Stomach (tissue), 4 donors: ENCODE measurements around the gene DCDC1.

Experiments
- POLR2AphosphoS5 ChIP-seq, 3 donors: sonication (generic); formaldehyde crosslinking; IDR thresholded peaks; one replicate each; pipeline ENCODE4 v1.6.1; 2016; ENCODE audit warnings: antibody characterized with exemption in 3 of 3
- TF ChIP-seq, protein P1 (sequence below), 7 experiments: fragments of 450-650 bp in 4 of 7; fragments of 200-600 bp in 3 of 7; sonication (generic) in 3 of 7; IDR thresholded peaks; one replicate each; pipeline ENCODE4 v1.5.1; 2016 to 2019; ENCODE audit warnings: antibody characterized with exemption in 7 of 7, control low read depth in 2 of 7, mild to moderate bottlenecking in 1 of 7

DNA sequence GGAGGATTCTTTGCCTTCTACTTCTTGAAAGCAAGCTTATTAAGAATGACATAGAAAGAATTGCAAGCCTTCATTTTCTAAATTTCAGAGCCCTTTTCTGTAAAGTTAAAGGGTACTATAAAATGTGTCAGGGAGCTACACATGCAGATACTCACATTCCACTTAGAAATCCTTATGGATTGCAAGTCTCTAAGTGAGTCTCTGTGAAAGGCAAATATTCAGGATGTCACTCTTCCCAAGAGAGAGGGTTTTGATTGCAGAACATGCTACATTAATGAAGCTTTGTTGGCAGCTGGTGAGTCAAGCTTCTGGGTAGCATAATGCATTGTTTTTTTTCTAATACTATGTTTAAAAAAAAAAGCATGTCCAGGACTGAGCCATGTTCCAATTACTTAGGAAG, 369.2 kb downstream of the DCDC1 start:
- TF ChIP-seq, protein P1, sequence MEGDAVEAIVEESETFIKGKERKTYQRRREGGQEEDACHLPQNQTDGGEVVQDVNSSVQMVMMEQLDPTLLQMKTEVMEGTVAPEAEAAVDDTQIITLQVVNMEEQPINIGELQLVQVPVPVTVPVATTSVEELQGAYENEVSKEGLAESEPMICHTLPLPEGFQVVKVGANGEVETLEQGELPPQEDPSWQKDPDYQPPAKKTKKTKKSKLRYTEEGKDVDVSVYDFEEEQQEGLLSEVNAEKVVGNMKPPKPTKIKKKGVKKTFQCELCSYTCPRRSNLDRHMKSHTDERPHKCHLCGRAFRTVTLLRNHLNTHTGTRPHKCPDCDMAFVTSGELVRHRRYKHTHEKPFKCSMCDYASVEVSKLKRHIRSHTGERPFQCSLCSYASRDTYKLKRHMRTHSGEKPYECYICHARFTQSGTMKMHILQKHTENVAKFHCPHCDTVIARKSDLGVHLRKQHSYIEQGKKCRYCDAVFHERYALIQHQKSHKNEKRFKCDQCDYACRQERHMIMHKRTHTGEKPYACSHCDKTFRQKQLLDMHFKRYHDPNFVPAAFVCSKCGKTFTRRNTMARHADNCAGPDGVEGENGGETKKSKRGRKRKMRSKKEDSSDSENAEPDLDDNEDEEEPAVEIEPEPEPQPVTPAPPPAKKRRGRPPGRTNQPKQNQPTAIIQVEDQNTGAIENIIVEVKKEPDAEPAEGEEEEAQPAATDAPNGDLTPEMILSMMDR (IDR thresholded peaks at IDR 0.05) = no peak
- TF ChIP-seq POLR2AphosphoS5 (IDR thresholded peaks at IDR 0.05) = no peak
